ENCODE data around the gene PRKCE.

DNA sequence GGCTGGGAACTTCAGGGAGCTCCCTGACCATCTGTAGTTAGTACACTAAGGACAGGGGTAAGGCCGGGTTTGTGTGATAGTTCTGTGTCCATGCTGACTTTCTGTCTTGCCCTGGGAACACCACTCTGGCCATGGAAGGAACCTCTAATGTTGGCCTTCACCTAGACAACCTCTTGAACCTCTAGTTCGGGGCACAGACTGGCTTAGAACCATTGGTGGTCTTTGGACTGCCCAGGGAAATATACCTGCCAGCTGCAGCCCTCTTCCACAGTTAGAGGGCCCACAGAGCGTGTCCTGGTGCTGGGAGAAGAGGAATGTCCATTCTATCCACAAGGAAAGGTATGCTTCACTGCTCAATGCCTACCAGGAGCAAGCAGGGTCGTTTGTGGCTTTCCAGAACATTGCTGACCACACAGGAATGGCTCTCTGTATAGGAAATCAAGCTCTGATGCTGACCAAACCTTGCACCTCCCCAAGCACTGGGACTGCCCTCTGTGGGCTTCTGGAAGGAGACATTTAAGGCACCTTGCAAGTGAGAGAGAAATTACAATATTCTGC, 326.9 kb downstream of the PRKCE start:
- TF ChIP-seq, protein P1, sequence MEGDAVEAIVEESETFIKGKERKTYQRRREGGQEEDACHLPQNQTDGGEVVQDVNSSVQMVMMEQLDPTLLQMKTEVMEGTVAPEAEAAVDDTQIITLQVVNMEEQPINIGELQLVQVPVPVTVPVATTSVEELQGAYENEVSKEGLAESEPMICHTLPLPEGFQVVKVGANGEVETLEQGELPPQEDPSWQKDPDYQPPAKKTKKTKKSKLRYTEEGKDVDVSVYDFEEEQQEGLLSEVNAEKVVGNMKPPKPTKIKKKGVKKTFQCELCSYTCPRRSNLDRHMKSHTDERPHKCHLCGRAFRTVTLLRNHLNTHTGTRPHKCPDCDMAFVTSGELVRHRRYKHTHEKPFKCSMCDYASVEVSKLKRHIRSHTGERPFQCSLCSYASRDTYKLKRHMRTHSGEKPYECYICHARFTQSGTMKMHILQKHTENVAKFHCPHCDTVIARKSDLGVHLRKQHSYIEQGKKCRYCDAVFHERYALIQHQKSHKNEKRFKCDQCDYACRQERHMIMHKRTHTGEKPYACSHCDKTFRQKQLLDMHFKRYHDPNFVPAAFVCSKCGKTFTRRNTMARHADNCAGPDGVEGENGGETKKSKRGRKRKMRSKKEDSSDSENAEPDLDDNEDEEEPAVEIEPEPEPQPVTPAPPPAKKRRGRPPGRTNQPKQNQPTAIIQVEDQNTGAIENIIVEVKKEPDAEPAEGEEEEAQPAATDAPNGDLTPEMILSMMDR (IDR thresholded peaks at IDR 0.05): no peak
- no peak for TF ChIP-seq POLR2A (IDR thresholded peaks at IDR 0.05)
